H1 (cell line): ENCODE results near the gene ILKAP.

Source experiments
- CREB1 ChIP-seq: IDR thresholded peaks from 2 replicates; pipeline ENCODE4 v1.6.1; 2012; ENCODE audit warnings: inconsistent platforms
- EZH2 ChIP-seq: fragments of 200-600 bp; sonication (generic); IDR thresholded peaks from 2 replicates; pipeline ENCODE4 v1.7.1; 2012; ENCODE audit warnings: low read depth, mild to moderate bottlenecking, moderate library complexity, low read length, inconsistent platforms; ENCODE audit not compliant: severe bottlenecking
- GABPA ChIP-seq: IDR thresholded peaks from 2 replicates; pipeline ENCODE4 v1.6.1; 2011; ENCODE audit warnings: mild to moderate bottlenecking, low read length, moderate library complexity, borderline replicate concordance; ENCODE audit not compliant: insufficient read depth
- POLR2A ChIP-seq, 2 experiments: IDR thresholded peaks; 1 replicate in 1 of 2; 2 replicates in 1 of 2; pipeline ENCODE4 v1.6.1; 2011; ENCODE audit warnings: low read depth in 2 of 2, low read length in 2 of 2, mild to moderate bottlenecking in 2 of 2; ENCODE audit errors: control extremely low read depth in 1 of 2
- RAD21 ChIP-seq, 2 experiments: IDR thresholded peaks in 1 of 2; conservative IDR thresholded peaks in 1 of 2; 2 replicates each; pipeline ENCODE4 v1.6.1; 2011; ENCODE audit warnings: low read depth in 2 of 2, low read length in 2 of 2, improper control_type of control experiment in 1 of 2, inconsistent platforms in 1 of 2, mild to moderate bottlenecking in 1 of 2, moderate library complexity in 1 of 2
- RFX5 ChIP-seq: IDR thresholded peaks from 2 replicates; pipeline ENCODE4 v1.6.1; 2011; ENCODE audit warnings: low read depth, low read length, improper control_type of control experiment, borderline replicate concordance
- TAF1 ChIP-seq: IDR thresholded peaks from 2 replicates; pipeline ENCODE4 v1.6.1; 2011; ENCODE audit warnings: mild to moderate bottlenecking, low read depth, low read length
- USF2 ChIP-seq: IDR thresholded peaks from 2 replicates; pipeline ENCODE4 v1.6.1; 2011; ENCODE audit warnings: low read length, improper control_type of control experiment
- YY1 ChIP-seq: IDR thresholded peaks from 2 replicates; pipeline ENCODE4 v1.6.1; 2011; ENCODE audit warnings: low read depth, mild to moderate bottlenecking, low read length
- TF ChIP-seq, protein P1 (sequence below), 3 experiments: IDR thresholded peaks; 1 replicate in 2 of 3; 2 replicates in 1 of 3; pipeline versions ENCODE4 v1.5.1 to v1.6.1; 2011; ENCODE audit warnings: low read length in 3 of 3, mild to moderate bottlenecking in 3 of 3, inconsistent platforms in 2 of 3, low read depth in 1 of 3, moderate library complexity in 1 of 3; ENCODE audit not compliant: insufficient read depth in 1 of 3; ENCODE audit errors: control extremely low read depth in 1 of 3

GRCh38 chr2:238132463-238133450, 70.7 kb downstream of the ILKAP start:
- no peak for TF ChIP-seq USF2
- TF ChIP-seq, protein P1, sequence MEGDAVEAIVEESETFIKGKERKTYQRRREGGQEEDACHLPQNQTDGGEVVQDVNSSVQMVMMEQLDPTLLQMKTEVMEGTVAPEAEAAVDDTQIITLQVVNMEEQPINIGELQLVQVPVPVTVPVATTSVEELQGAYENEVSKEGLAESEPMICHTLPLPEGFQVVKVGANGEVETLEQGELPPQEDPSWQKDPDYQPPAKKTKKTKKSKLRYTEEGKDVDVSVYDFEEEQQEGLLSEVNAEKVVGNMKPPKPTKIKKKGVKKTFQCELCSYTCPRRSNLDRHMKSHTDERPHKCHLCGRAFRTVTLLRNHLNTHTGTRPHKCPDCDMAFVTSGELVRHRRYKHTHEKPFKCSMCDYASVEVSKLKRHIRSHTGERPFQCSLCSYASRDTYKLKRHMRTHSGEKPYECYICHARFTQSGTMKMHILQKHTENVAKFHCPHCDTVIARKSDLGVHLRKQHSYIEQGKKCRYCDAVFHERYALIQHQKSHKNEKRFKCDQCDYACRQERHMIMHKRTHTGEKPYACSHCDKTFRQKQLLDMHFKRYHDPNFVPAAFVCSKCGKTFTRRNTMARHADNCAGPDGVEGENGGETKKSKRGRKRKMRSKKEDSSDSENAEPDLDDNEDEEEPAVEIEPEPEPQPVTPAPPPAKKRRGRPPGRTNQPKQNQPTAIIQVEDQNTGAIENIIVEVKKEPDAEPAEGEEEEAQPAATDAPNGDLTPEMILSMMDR (IDR thresholded peaks at IDR 0.05; ENCODE audit: control extremely low read depth in 1 of 3, insufficient read depth in 1 of 3, low read depth in 1 of 3, low read length in 3 of 3): no peak
- TF ChIP-seq POLR2A (IDR thresholded peaks at IDR 0.05; ENCODE audit: control extremely low read depth in 1 of 2, low read depth in 2 of 2, low read length in 2 of 2): no peak
- TF ChIP-seq RFX5: no peak
- no peak for TF ChIP-seq CREB1
- no peak for TF ChIP-seq GABPA
- TF ChIP-seq RAD21 (IDR thresholded peaks at IDR 0.05 in 1 of 2, conservative IDR thresholded peaks at IDR 0.05 in 1 of 2; ENCODE audit: low read depth in 2 of 2, low read length in 2 of 2): no peak
- TF ChIP-seq EZH2: no peak
- no peak for TF ChIP-seq YY1
- no peak for TF ChIP-seq TAF1
